ENCODE measurements around the gene KRT74. TPM values are rescaled to one million over a fixed set of nuclear protein-coding genes. Genes with fewer than 3 reads are reported as not detected.
A peak's percentile ranks its signal among the peaks of the same experiment; 100 is the strongest.

Gene KRT74
- total RNA-seq, 4 donors from 2014 or later = 2.0 to 44.4 (median 21.2) TPM

DNA sequence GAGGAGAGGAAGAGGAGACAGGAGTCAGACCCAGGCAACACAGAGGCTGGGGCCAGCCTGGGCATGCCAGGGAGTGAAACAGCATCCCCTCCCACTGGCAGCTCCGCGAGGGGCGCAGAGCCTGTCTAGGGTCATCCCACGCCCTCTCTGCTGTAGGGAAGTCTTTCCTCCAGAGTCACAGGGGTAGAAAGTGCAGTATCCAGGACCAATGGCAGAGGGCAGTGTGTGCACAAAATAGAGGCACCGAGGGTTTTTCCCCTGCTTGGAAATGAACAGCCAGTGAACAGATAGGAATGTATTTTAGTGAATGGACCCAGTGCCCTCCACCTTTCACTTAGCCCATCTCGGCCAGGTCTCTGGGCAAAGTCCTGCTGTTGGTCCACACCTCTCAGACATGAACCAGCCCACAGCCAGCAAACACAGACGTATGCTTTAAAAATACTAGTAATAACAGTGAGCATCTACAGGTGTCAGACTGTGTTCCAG lies 9.4 kb upstream of the KRT74 start:
- Histone ChIP-seq H3K27ac (peak overlapping the region; percentile 74), H3K27me3 (no peaks in the 10 kb centered on the region), H3K4me1 (peaks cover 42% of the 10 kb centered on the region), H3K9me3 (no peaks in the 10 kb centered on the region), H3K4me3 (no peak overlapping the region), H3K36me3 (no peaks in the 10 kb centered on the region)
- 9% methylated on average over 7 of the region's 7 CpGs for WGBS
- TF ChIP-seq, protein P1, sequence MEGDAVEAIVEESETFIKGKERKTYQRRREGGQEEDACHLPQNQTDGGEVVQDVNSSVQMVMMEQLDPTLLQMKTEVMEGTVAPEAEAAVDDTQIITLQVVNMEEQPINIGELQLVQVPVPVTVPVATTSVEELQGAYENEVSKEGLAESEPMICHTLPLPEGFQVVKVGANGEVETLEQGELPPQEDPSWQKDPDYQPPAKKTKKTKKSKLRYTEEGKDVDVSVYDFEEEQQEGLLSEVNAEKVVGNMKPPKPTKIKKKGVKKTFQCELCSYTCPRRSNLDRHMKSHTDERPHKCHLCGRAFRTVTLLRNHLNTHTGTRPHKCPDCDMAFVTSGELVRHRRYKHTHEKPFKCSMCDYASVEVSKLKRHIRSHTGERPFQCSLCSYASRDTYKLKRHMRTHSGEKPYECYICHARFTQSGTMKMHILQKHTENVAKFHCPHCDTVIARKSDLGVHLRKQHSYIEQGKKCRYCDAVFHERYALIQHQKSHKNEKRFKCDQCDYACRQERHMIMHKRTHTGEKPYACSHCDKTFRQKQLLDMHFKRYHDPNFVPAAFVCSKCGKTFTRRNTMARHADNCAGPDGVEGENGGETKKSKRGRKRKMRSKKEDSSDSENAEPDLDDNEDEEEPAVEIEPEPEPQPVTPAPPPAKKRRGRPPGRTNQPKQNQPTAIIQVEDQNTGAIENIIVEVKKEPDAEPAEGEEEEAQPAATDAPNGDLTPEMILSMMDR (IDR thresholded peaks at IDR 0.05) = peak; percentile 55 to 73
- no peak for TF ChIP-seq EP300 (IDR thresholded peaks at IDR 0.05)
- DNase-seq (ENCODE audit: low spot score in 2 of 2) = no peak

DNA sequence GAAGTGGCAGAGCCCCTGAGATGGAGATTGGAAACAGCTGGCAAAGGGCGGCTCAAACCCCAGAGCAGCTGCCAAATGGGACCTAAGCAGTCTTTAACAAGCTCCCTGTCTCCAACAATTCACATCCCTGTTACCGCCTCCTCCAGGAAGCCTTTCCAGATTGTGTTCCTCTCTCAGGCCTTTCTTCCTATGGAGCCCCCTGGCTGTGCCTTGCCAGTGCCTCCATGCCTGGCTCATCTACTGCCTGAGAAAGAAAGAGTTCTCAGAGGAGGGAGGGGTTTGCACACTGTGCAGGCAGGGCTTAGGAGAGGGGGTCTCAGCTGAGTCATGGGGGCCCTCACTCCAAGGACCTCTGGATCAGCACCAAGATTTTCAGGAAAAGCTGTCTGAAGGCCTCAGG lies 8.8 kb upstream of the KRT74 start:
- WGBS = 95% methylated on average over 2 of the region's 2 CpGs

DNA sequence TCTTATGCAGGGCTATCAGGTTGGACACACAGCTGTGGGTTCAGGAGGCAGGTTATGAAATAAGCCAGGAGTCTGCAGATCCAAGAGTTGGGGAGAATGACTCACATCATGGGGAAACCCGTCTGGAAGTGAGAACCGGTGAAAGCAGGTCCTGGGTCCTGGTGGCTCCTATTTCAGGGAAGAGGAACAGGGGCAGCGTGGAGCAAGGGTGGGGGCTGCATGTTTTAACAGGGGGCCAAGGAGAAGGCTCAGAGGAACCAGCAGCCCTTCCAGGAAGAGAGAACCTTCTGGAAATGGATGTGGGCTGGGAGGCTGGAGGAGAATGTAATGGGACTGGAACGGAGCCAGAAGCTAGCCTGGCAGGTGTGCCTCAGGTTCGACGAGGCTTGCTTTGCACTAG lies 7.8 kb upstream of the KRT74 start:
- no peak for TF ChIP-seq POLR2A (IDR thresholded peaks at IDR 0.05)
- TF ChIP-seq, protein P1 (IDR thresholded peaks at IDR 0.05) = no peak
- TF ChIP-seq EP300 (IDR thresholded peaks at IDR 0.05) = no peak
- TF ChIP-seq POLR2AphosphoS5 (IDR thresholded peaks at IDR 0.05) = no peak
- Histone ChIP-seq H3K36me3 (no peaks in the 10 kb centered on the region), H3K27me3 (no peaks in the 10 kb centered on the region), H3K4me1 (peaks cover 42% of the 10 kb centered on the region), H3K4me3 (no peak overlapping the region), H3K27ac (peak overlapping the region; percentile 74), H3K9me3 (no peaks in the 10 kb centered on the region)
- WGBS = 41% methylated on average over 6 of the region's 6 CpGs
- peak in 1 of 2 donors; percentile 45 for DNase-seq (ENCODE audit: low spot score in 2 of 2)

More for the DNA sequence above, 8.8 kb upstream of the KRT74 start:
- no peaks in the 10 kb centered on the region for H3K27me3 ChIP-seq
- H3K4me3 ChIP-seq = no peak overlapping the region
- H3K4me1 ChIP-seq = peaks cover 42% of the 10 kb centered on the region
- no peaks in the 10 kb centered on the region for H3K36me3 ChIP-seq
- no peaks in the 10 kb centered on the region for H3K9me3 ChIP-seq
- peak overlapping the region; percentile 74 for H3K27ac ChIP-seq
- DNase-seq (ENCODE audit: low spot score in 2 of 2) = peak in 1 of 2 donors; percentile 40
- TF ChIP-seq EP300 (IDR thresholded peaks at IDR 0.05) (no peak), POLR2A (IDR thresholded peaks at IDR 0.05) (no peak)

DNA sequence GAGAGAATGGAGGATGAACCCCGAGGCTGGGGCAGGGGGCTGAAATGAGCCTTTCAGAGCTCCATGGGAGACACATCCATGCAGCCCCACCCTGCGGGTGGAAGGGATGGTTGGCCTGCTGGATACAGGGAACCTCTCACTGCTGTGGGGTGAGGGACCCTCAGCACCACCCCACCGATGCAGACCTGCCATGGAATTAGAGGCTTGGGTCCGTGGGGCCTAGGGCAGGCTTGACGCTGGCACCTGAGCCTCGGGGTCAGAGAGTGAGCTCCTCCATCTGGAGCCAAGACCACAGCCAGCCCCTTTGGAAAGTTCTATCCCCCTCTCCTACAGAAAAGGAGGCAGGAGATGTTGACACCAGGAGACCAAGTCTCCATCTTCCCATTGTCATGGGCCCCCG lies 7.4 kb upstream of the KRT74 start:
- DNase-seq (ENCODE audit: low spot score in 2 of 2) = peak in 1 of 2 donors; percentile 75
- Histone ChIP-seq H3K27me3 (no peaks in the 10 kb centered on the region), H3K27ac (peak overlapping the region; percentile 74), H3K9me3 (no peaks in the 10 kb centered on the region), H3K4me3 (no peak overlapping the region), H3K4me1 (peaks cover 42% of the 10 kb centered on the region), H3K36me3 (no peaks in the 10 kb centered on the region)
- TF ChIP-seq POLR2A (IDR thresholded peaks at IDR 0.05) = no peak
- 69% methylated on average over 3 of the region's 7 CpGs for WGBS

DNA sequence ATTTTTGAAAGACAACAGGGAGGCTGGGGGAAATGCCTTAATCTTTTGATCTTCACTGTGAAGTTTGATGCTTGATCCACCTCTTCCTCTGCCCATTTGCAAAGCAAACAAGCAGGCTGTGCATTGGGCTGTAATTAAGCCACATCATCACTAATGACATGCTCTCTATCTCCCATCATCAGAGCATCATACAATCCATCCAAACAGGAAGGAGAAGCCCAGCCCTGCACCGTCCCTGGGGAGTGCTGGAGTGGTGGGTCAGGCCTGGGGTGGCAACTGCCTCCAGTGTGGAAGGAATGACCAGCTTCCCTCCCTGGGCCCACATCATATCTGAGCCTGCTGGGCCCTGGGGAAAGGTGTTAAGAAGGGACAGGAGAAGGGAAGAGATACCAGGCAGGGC lies 6.9 kb upstream of the KRT74 start:
- peak overlapping the region; percentile 74 for H3K27ac ChIP-seq
- 47% methylated on average over 1 of the region's 1 CpG for WGBS
- H3K4me1 ChIP-seq = peaks cover 42% of the 10 kb centered on the region
- peak in 1 of 2 donors; percentile 52 for DNase-seq (ENCODE audit: low spot score in 2 of 2)
- no peaks in the 10 kb centered on the region for H3K36me3 ChIP-seq
- no peaks in the 10 kb centered on the region for H3K9me3 ChIP-seq
- no peaks in the 10 kb centered on the region for H3K27me3 ChIP-seq
- TF ChIP-seq, protein P1 (IDR thresholded peaks at IDR 0.05) = no peak
- no peak for TF ChIP-seq POLR2A (IDR thresholded peaks at IDR 0.05)
- no peak for TF ChIP-seq EP300 (IDR thresholded peaks at IDR 0.05)
- no peak for TF ChIP-seq POLR2AphosphoS5 (IDR thresholded peaks at IDR 0.05)
- H3K4me3 ChIP-seq = no peak overlapping the region

DNA sequence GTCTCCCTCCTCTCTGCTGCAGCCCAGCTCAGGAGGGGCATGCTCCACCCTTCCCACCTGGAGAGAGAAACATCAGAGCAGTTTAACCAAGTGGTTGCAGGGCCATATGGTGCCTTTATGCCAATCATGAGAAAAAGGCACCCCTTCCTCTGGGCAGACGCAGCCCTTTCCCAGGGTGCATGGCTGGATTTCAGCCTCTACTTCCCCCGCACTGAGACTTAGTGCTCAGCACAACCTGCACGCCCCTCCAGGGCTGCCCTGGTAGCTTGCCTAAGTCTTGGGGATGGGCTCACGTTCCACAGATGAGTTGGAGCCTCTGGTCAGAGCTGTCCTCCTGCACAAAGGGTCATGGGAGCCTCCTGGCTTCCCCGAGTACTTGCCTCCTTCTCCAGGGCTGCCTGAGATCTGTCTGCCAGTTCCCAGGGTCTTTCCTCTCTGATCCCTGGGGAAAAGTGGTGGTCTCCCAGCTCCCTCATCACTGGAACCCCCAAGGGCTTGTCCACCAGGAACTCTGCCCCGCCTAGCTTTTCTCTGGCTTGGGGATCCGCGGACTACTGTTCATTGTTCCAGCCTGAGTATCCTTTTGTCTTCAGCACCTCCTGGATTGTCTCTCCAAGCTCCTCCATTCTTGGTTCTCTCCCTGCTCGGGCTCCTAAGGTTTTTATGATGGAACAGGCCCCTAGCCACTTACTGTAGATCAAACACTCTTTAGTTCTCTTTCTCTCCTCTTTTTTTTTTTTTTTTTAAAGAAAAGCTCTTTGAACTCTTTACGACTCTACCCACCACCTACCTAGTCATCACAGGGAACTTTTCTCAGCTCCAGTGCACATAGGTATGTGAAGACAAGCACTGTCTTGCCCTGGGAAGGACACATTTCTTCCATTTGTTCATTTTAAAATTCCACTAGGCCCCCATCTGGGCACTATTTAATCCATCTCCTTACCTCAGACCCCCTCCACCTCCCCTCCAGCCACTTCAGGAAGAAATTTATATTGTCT lies 6.1 kb upstream of the KRT74 start:
- Histone ChIP-seq H3K27me3 (no peaks in the 10 kb centered on the region), H3K27ac (peak overlapping the region; percentile 74), H3K4me1 (peaks cover 42% of the 10 kb centered on the region), H3K36me3 (no peaks in the 10 kb centered on the region), H3K9me3 (no peaks in the 10 kb centered on the region), H3K4me3 (no peak overlapping the region)
- 63% methylated on average over 10 of the region's 10 CpGs for WGBS
- TF ChIP-seq POLR2AphosphoS5 (IDR thresholded peaks at IDR 0.05) = no peak
- TF ChIP-seq EP300 (IDR thresholded peaks at IDR 0.05) = no peak
- TF ChIP-seq, protein P1 (IDR thresholded peaks at IDR 0.05) = no peak
- TF ChIP-seq POLR2A (IDR thresholded peaks at IDR 0.05) = no peak
- DNase-seq (ENCODE audit: low spot score in 2 of 2) = no peak

All from suprapubic skin (tissue), 4 donors.